Left lung (tissue), 14 donors: ENCODE data around the gene NOX1. TPM values are rescaled to one million over a fixed set of nuclear protein-coding genes. Genes with fewer than 3 reads are reported as not detected.

ENCODE experiments used
- ATAC-seq: fragments of 200-7000 bp; cut with Tn5 transposase; one replicate; pipeline ENCODE4 v1.9.1; 2020; ENCODE audit warnings: moderate library complexity
- DNase-seq, 4 donors: peaks; one replicate each; pipeline ENCODE4 v3.0.0-alpha.2; 2013 to 2020
- H3K27ac ChIP-seq, 2 donors: fragments of 200-600 bp; sonication (generic) in 1 of 2; one replicate each; pipeline versions ENCODE4 v1.5.0 to v1.8.0; 2020 to 2021
- H3K27me3 ChIP-seq, 2 donors: fragments of 200-600 bp; sonication (generic) in 1 of 2; one replicate each; pipeline versions ENCODE4 v1.5.0 to v1.8.0; 2020 to 2021
- H3K36me3 ChIP-seq, 2 donors: fragments of 200-600 bp; sonication (generic) in 1 of 2; one replicate each; pipeline versions ENCODE4 v1.5.0 to v1.8.0; 2020 to 2021
- H3K4me1 ChIP-seq, 2 donors: fragments of 200-600 bp; one replicate each; pipeline ENCODE4 v1.8.0; 2021
- H3K4me3 ChIP-seq, 2 donors: fragments of 200-600 bp; sonication (generic) in 1 of 2; one replicate each; pipeline versions ENCODE4 v1.5.0 to v1.8.0; 2020 to 2021; ENCODE audit warnings: mild to moderate bottlenecking in 1 of 2
- H3K9me3 ChIP-seq, 2 donors: fragments of 200-600 bp; sonication (generic) in 1 of 2; one replicate each; pipeline versions ENCODE4 v1.5.0 to v1.8.0; 2020 to 2021
- CTCF ChIP-seq, 2 donors: fragments of 200-600 bp; sonication (generic) in 1 of 2; IDR thresholded peaks; one replicate each; pipeline versions ENCODE4 v1.5.0 to v1.8.0; 2021; ENCODE audit warnings: antibody characterized with exemption in 2 of 2
- intact Hi-C, 2 donors: fragments of 100-400 bp; cut with DNase I; formaldehyde crosslinking; loops; one replicate each; pipeline versions ENCODE4 v1.11.2 to v1.14.2; 2022
- long read RNA-seq, 12 donors: library from polyadenylated mRNA in 2 of 12; unstranded in 2 of 12; transcript quantifications; one replicate each; pipeline ENCODE4 v2.0.0 and lab custom pipeline, GENCODE V29; 2019 to 2026
- polyA plus RNA-seq, 6 donors: library from polyadenylated mRNA; unstranded; fragments of 120-200 nt; gene quantifications; one replicate each; pipeline ENCODE4 v1.2.1, GENCODE V29; 2013; ENCODE audit not compliant: insufficient read length in 6 of 6
- total RNA-seq, 2 donors: library from RNA; stranded (reverse); fragmentation: NEBNext Ultra II Directional; extraction: Animal tissue kit (Norgen Biotek cat#: 25700); gene quantifications; one replicate each; pipeline ENCODE4 v1.2.1, GENCODE V29; 2021
- donor health status: DM: no; HTN: yes; CAD: no.
- donor health status: DM: no; HTN: no; CAD: no.

NOX1 gene
- total RNA-seq, result not detected
- polyA plus RNA-seq, result 1 to 10 TPM in 2 of 6 donors, under 1 TPM in 4; 0.37 to 1.1 (median 0.73) TPM
- long read RNA-seq, donor 1, result 0 reads
- long read RNA-seq, donor 2, result 0 reads
- long read RNA-seq, donor 3, result 0 reads
- long read RNA-seq, donor 4, result 0 reads
- long read RNA-seq, donor 5, partial matches to known transcripts, result 16 of 16 reads
- long read RNA-seq, donor 5, other reads (novel, unspliced or antisense), result 0 of 16 reads
- long read RNA-seq, donor 6, result 0 reads
- long read RNA-seq, donor 7, result 0 reads
- long read RNA-seq, donor 8, result 0 reads
- long read RNA-seq, donor 9, result 0 reads
- long read RNA-seq, donor 10, result 0 reads
- long read RNA-seq, donor 11, result 0 reads
- long read RNA-seq, donor 12, result 0 reads

- Histone ChIP-seq H3K9me3 (no peaks in the 10 kb centered on the region), H3K27ac (no peak within 1 kb of the TSS), H3K36me3 (no peaks in the 10 kb centered on the region), H3K4me1 (no peaks in the 10 kb centered on the region), H3K4me3 (no peak within 1 kb of the TSS), H3K27me3 (no peaks in the 10 kb centered on the region)
- ATAC-seq, result no peak
- intact Hi-C loops, result no loop called here
- TF ChIP-seq CTCF (IDR thresholded peaks at IDR 0.05), result no peak
- DNase-seq, result no peak
Observed at GRCh38 chrX:100874325-100874724, at the start of gene NOX1. Gene NOX1 (minus strand): TSS chrX:100874359. CDS start chrX:100874139, 220 bp downstream.

- Histone ChIP-seq H3K27me3 (no peaks in the 10 kb centered on the region), H3K9me3 (no peaks in the 10 kb centered on the region), H3K27ac (no peak overlapping the region), H3K4me1 (no peaks in the 10 kb centered on the region), H3K36me3 (no peaks in the 10 kb centered on the region), H3K4me3 (no peak overlapping the region)
- intact Hi-C loops, result no loop called here
- DNase-seq (no peak), ATAC-seq (no peak)
- no peak for TF ChIP-seq CTCF (IDR thresholded peaks at IDR 0.05)
Observed at GRCh38 chrX:100915562-100915961, 41.4 kb upstream of the NOX1 start.

- H3K36me3 ChIP-seq, result no peaks in the 10 kb centered on the region
- no peaks in the 10 kb centered on the region for H3K27me3 ChIP-seq
- H3K4me3 ChIP-seq, result no peak overlapping the region
- no peak for ATAC-seq
- H3K27ac ChIP-seq, result no peak overlapping the region
- no peaks in the 10 kb centered on the region for H3K9me3 ChIP-seq
- no peak for TF ChIP-seq CTCF (IDR thresholded peaks at IDR 0.05)
- H3K4me1 ChIP-seq, result no peaks in the 10 kb centered on the region
- intact Hi-C loops, result no loop called here
- DNase-seq, result no peak
Observed at GRCh38 chrX:100913111-100913510, 39.0 kb upstream of the NOX1 start.

DNA sequence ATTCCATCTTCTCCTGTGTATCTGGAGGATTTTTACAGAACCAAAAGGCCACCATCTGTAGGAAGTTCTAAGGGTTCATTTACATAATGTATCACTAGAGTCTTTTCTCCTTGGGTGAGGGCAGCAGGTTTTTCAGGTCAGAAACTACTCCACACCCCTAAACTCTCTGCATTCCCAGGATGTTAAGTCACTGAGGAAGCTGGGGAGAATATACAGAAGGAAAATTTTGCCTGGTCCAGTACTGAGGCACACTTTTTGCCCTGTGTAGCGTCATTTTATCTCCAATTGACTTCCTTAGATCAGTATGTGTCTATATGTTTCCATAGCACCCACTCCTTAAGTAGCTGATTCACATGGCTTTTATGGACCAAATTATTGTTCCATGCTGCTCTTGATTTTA, 37.6 kb upstream of the NOX1 start:
- ATAC-seq (peak; percentile 81), DNase-seq (peak in 1 of 4 donors; percentile 21)
- no peaks in the 10 kb centered on the region for H3K27me3 ChIP-seq
- no peak for TF ChIP-seq CTCF (IDR thresholded peaks at IDR 0.05)
- no peak overlapping the region for H3K4me3 ChIP-seq
- H3K9me3 ChIP-seq, result no peaks in the 10 kb centered on the region
- no peak overlapping the region for H3K27ac ChIP-seq
- no peaks in the 10 kb centered on the region for H3K4me1 ChIP-seq
- H3K36me3 ChIP-seq, result no peaks in the 10 kb centered on the region
- intact Hi-C loops, result no loop called here

DNA sequence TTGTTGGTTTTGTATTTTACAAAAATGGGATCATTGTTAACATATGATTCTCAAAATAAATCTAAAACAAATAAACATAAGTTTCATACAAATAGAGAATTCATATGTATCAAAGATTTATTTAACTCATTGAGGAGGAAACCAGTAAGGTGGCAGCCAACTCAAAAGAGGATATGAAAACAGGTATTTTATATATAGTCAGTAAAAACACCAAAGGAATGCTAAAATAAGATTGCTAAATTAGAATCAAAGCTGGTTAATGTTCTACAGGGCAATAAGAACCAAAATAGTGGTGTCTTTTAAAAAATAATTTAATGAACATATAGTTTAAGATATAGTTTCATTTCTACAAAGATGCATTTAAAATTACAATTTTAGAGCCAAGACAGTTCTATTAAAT, 31.5 kb upstream of the NOX1 start:
- no peak overlapping the region for H3K4me3 ChIP-seq
- no peaks in the 10 kb centered on the region for H3K27me3 ChIP-seq
- H3K27ac ChIP-seq, result no peak overlapping the region
- DNase-seq (no peak), ATAC-seq (no peak)
- H3K4me1 ChIP-seq, result no peaks in the 10 kb centered on the region
- intact Hi-C loops, result no loop called here
- H3K9me3 ChIP-seq, result no peaks in the 10 kb centered on the region
- TF ChIP-seq CTCF (IDR thresholded peaks at IDR 0.05), result no peak
- H3K36me3 ChIP-seq, result no peaks in the 10 kb centered on the region
